Mammary epithelial cell (primary cell): ENCODE measurements around the gene TMEM145.

Experiments
- EZH2 ChIP-seq: IDR thresholded peaks from 2 replicates; pipeline ENCODE4 v1.6.1; 2012; ENCODE audit warnings: low read length, inconsistent platforms, borderline replicate concordance
- TF ChIP-seq, protein P1 (sequence below), 2 donors: IDR thresholded peaks in 1 of 2; conservative IDR thresholded peaks in 1 of 2; 2 replicates each; pipeline ENCODE4 v1.5.1; 2011 to 2012; ENCODE audit warnings: inconsistent platforms in 2 of 2, low read length in 2 of 2, mild to moderate bottlenecking in 2 of 2, control low read depth in 1 of 2, low read depth in 1 of 2; ENCODE audit not compliant: insufficient read depth in 1 of 2; ENCODE audit errors: extremely low read depth in 1 of 2

DNA sequence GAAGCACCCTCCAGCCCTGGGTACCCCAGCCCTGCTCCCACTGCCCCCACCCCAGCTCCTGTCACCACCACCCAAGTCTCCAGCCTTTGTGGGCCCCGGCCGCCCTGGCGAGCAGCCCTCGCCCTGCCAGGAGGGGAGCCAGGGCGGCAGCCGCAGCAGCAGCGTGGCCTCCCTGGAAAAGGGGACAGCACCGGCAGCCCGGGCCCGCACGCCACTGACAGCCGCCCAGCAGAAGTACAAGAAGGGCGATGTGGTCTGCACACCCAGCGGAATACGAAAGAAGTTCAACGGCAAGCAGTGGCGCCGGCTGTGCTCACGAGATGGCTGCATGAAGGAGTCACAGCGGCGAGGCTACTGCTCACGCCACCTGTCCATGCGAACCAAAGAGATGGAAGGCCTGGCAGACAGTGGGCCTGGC lies 40.1 kb upstream of the TMEM145 start:
- TF ChIP-seq, protein P1, sequence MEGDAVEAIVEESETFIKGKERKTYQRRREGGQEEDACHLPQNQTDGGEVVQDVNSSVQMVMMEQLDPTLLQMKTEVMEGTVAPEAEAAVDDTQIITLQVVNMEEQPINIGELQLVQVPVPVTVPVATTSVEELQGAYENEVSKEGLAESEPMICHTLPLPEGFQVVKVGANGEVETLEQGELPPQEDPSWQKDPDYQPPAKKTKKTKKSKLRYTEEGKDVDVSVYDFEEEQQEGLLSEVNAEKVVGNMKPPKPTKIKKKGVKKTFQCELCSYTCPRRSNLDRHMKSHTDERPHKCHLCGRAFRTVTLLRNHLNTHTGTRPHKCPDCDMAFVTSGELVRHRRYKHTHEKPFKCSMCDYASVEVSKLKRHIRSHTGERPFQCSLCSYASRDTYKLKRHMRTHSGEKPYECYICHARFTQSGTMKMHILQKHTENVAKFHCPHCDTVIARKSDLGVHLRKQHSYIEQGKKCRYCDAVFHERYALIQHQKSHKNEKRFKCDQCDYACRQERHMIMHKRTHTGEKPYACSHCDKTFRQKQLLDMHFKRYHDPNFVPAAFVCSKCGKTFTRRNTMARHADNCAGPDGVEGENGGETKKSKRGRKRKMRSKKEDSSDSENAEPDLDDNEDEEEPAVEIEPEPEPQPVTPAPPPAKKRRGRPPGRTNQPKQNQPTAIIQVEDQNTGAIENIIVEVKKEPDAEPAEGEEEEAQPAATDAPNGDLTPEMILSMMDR (conservative IDR thresholded peaks at IDR 0.05 in 1 of 2, IDR thresholded peaks at IDR 0.05 in 1 of 2; ENCODE audit: extremely low read depth in 1 of 2, insufficient read depth in 1 of 2, low read depth in 1 of 2, low read length in 2 of 2), result no peak
- TF ChIP-seq EZH2, result no peak
